GM23338 (cell line): ENCODE measurements around the gene CACNA1D. TPM values are rescaled to one million over a fixed set of nuclear protein-coding genes. Genes with fewer than 3 reads are reported as not detected.

ENCODE experiments used
- ATAC-seq: fragments of 200-7000 bp; cut with Tn5 transposase; 3 replicates; pipeline ENCODE4 v1.9.1; 2020
- DNase-seq: peaks from one replicate; pipeline ENCODE4 v3.0.0-alpha.2; 2015; ENCODE audit warnings: low spot score
- H2AFZ ChIP-seq: fragments of 200-600 bp; sonication (generic); 2 replicates; pipeline ENCODE4 v1.8.0; 2016; ENCODE audit warnings: antibody characterized with exemption, mild to moderate bottlenecking, moderate library complexity
- H3F3A ChIP-seq: fragments of 200-600 bp; sonication (generic); replicated peaks from 2 replicates; pipeline ENCODE4 v1.8.0; 2017; ENCODE audit warnings: antibody characterized with exemption, mixed run types, low read depth
- H3K27ac ChIP-seq: fragments of 200-600 bp; sonication (generic); 2 replicates; pipeline ENCODE4 v1.6.1; 2016; ENCODE audit warnings: low read depth
- H3K27me3 ChIP-seq: fragments of 200-600 bp; sonication (generic); 2 replicates; pipeline ENCODE4 v1.8.0; 2016; ENCODE audit warnings: mild to moderate bottlenecking, mixed run types, moderate library complexity; ENCODE audit not compliant: insufficient read depth
- H3K36me3 ChIP-seq: fragments of 200-600 bp; sonication (generic); 2 replicates; pipeline ENCODE4 v1.8.0; 2016; ENCODE audit warnings: mild to moderate bottlenecking; ENCODE audit not compliant: insufficient read depth
- H3K4me1 ChIP-seq: fragments of 200-600 bp; sonication (generic); 2 replicates; pipeline ENCODE4 v1.8.0; 2016; ENCODE audit warnings: mild to moderate bottlenecking, moderate library complexity; ENCODE audit not compliant: insufficient read depth
- H3K4me2 ChIP-seq: fragments of 200-600 bp; sonication (generic); 2 replicates; pipeline ENCODE4 v1.7.1; 2017; ENCODE audit warnings: mixed run types
- H3K4me3 ChIP-seq: fragments of 200-600 bp; sonication (generic); 2 replicates; pipeline ENCODE4 v1.6.1; 2016; ENCODE audit warnings: mixed run types
- H3K79me2 ChIP-seq: fragments of 200-600 bp; sonication (generic); replicated peaks from 2 replicates; pipeline ENCODE4 v1.8.0; 2017; ENCODE audit warnings: mild to moderate bottlenecking; ENCODE audit not compliant: insufficient read depth
- H3K9me2 ChIP-seq: fragments of 200-600 bp; sonication (generic); 2 replicates; pipeline ENCODE4 v1.8.0; 2017; ENCODE audit not compliant: insufficient read depth
- H4K20me1 ChIP-seq: fragments of 200-600 bp; sonication (generic); replicated peaks from 2 replicates; pipeline ENCODE4 v1.8.0; 2017; ENCODE audit warnings: mild to moderate bottlenecking; ENCODE audit not compliant: insufficient read depth
- H3K27ac Mint-ChIP-seq: 2 replicates; pipeline ENCODE4 v1.8.0; 2020; ENCODE audit warnings: inconsistent platforms, mild to moderate bottlenecking, moderate library complexity, mixed read lengths
- H3K27me3 Mint-ChIP-seq: 3 replicates; pipeline ENCODE4 v1.8.0; 2022; ENCODE audit warnings: low read depth, mild to moderate bottlenecking, moderate library complexity, mixed read lengths, inconsistent platforms; ENCODE audit not compliant: insufficient read depth, poor library complexity
- H3K36me3 Mint-ChIP-seq: 3 replicates; pipeline ENCODE4 v1.8.0; 2021; ENCODE audit warnings: low read depth, mild to moderate bottlenecking, inconsistent platforms, moderate library complexity, mixed read lengths
- H3K4me1 Mint-ChIP-seq: 3 replicates; pipeline ENCODE4 v1.8.0; 2020; ENCODE audit warnings: mild to moderate bottlenecking, inconsistent platforms, mixed read lengths
- H3K4me3 Mint-ChIP-seq: 3 replicates; pipeline ENCODE4 v1.8.0; 2021; ENCODE audit warnings: moderate library complexity, mild to moderate bottlenecking, inconsistent platforms, mixed read lengths
- H3K9me3 Mint-ChIP-seq: 3 replicates; pipeline ENCODE4 v1.8.0; 2020; ENCODE audit warnings: moderate library complexity, mild to moderate bottlenecking, inconsistent platforms, mixed read lengths
- CREB1 ChIP-seq: fragments of 250-450 bp; sonication (Bioruptor Pico); IDR thresholded peaks from 2 replicates; pipeline ENCODE4 v1.5.0; 2020; ENCODE audit warnings: low read depth, mild to moderate bottlenecking, moderate library complexity
- CTCF ChIP-seq, 2 experiments: fragments of 200-600 bp in 1 of 2; sonication (generic) in 1 of 2; conservative IDR thresholded peaks; 2 replicates each; pipeline versions ENCODE4 v1.5.1 to v1.6.1; 2016 to 2017; ENCODE audit warnings: antibody characterized with exemption in 2 of 2, low read depth in 2 of 2, mild to moderate bottlenecking in 2 of 2, moderate library complexity in 1 of 2
- ETS1 ChIP-seq: IDR thresholded peaks from 2 replicates; pipeline ENCODE4 v1.6.1; 2016; ENCODE audit warnings: antibody characterized with exemption
- EZH2 ChIP-seq: fragments of 200-600 bp; sonication (generic); IDR thresholded peaks from one replicate; pipeline ENCODE4 v1.8.0; 2017; ENCODE audit warnings: antibody characterized with exemption, mild to moderate bottlenecking, low read depth; ENCODE audit not compliant: unreplicated experiment
- EZH2phosphoT487 ChIP-seq: fragments of 200-600 bp; sonication (generic); IDR thresholded peaks from one replicate; pipeline ENCODE4 v1.8.1; 2018; ENCODE audit warnings: antibody characterized with exemption; ENCODE audit not compliant: unreplicated experiment
- JUNB ChIP-seq: IDR thresholded peaks from one replicate; pipeline ENCODE4 v1.6.1; 2016; ENCODE audit warnings: antibody characterized with exemption; ENCODE audit not compliant: unreplicated experiment
- NANOG ChIP-seq: IDR thresholded peaks from 2 replicates; pipeline ENCODE4 v1.6.1; 2016; ENCODE audit warnings: antibody characterized with exemption, borderline replicate concordance
- POLR2AphosphoS5 ChIP-seq: IDR thresholded peaks from 2 replicates; pipeline ENCODE4 v1.6.1; 2016; ENCODE audit warnings: antibody characterized with exemption, low read depth
- REST ChIP-seq: IDR thresholded peaks from one replicate; pipeline ENCODE4 v1.6.1; 2018; ENCODE audit warnings: antibody characterized with exemption; ENCODE audit not compliant: unreplicated experiment
- STAT1 ChIP-seq: IDR thresholded peaks from one replicate; pipeline ENCODE4 v1.6.1; 2016; ENCODE audit warnings: antibody characterized with exemption; ENCODE audit not compliant: unreplicated experiment
- ZNF114 ChIP-seq: fragments of 250-450 bp; sonication (Bioruptor Pico); IDR thresholded peaks from 2 replicates; pipeline ENCODE4 v1.5.0; 2020; ENCODE audit warnings: mild to moderate bottlenecking, moderate library complexity
- ZNF331 ChIP-seq: fragments of 250-450 bp; sonication (Bioruptor Pico); IDR thresholded peaks from 2 replicates; pipeline ENCODE4 v1.5.0; 2020; ENCODE audit warnings: low read depth, mild to moderate bottlenecking, moderate library complexity
- ZNF462 ChIP-seq: fragments of 250-450 bp; sonication (Bioruptor Pico); IDR thresholded peaks from 2 replicates; pipeline ENCODE4 v1.5.0; 2020; ENCODE audit warnings: mild to moderate bottlenecking, moderate library complexity
- polyA plus RNA-seq: library from polyadenylated mRNA; unstranded; fragments of >200 nt; fragmentation: Nextera tagmentation; extraction: Ambion mirVana; gene quantifications from 2 replicates; pipeline ENCODE4 v1.2.1, GENCODE V29; 2016
- total RNA-seq: library from RNA; depleted of rRNA; stranded (reverse); fragments of >200 nt; shearing (Covaris generic); gene quantifications from 2 replicates; pipeline ENCODE4 v1.2.3, GENCODE V29; 2014

The CACNA1D gene
- total and polyA plus RNA-seq, 2 experiments from 2014 or later = 1.7 to 1.8 TPM

GRCh38 chr3:53646723-53647122 is 152.3 kb downstream of the CACNA1D start:
- H3K4me3 Mint-ChIP-seq = no peak overlapping the region
- Histone ChIP-seq H2AFZ (no peak overlapping the region), H3K36me3 (no peaks in the 10 kb centered on the region), H3K27ac (no peak overlapping the region), H3K79me2 (no peaks in the 10 kb centered on the region), H3K4me3 (no peak overlapping the region), H3F3A (no peaks in the 10 kb centered on the region), H3K9me2 (no peaks in the 10 kb centered on the region), H3K27me3 (no peaks in the 10 kb centered on the region), H3K4me1 (no peaks in the 10 kb centered on the region), H4K20me1 (no peaks in the 10 kb centered on the region), H3K4me2 (no peak overlapping the region)
- no peaks in the 10 kb centered on the region for H3K36me3 Mint-ChIP-seq
- no peak for TF ChIP-seq CREB1 (CRISPR knock-in tag)
- no peak for TF ChIP-seq ETS1
- no peak for TF ChIP-seq ZNF114 (CRISPR knock-in tag)
- TF ChIP-seq ZNF331 (CRISPR knock-in tag) = no peak
- TF ChIP-seq EZH2 = no peak
- TF ChIP-seq EZH2phosphoT487 = no peak
- TF ChIP-seq JUNB = no peak
- no peak for TF ChIP-seq STAT1
- no peak for TF ChIP-seq ZNF462
- no peak for TF ChIP-seq CTCF (conservative IDR thresholded peaks at IDR 0.05; ENCODE audit: low read depth in 2 of 2)
- TF ChIP-seq POLR2AphosphoS5 = no peak
- TF ChIP-seq REST = no peak
- TF ChIP-seq NANOG = no peak
- no peak for DNase-seq
- H3K9me3 Mint-ChIP-seq = no peaks in the 10 kb centered on the region
- ATAC-seq = no peak
- H3K27me3 Mint-ChIP-seq = peaks cover 5% of the 10 kb centered on the region
- H3K27ac Mint-ChIP-seq = no peak overlapping the region
- no peaks in the 10 kb centered on the region for H3K4me1 Mint-ChIP-seq
